HEK293 (cell line): Measurements from ENCODE around the gene CUEDC1.

Experiments
- BCL11B ChIP-seq: fragments of 450-650 bp; formaldehyde crosslinking; IDR thresholded peaks from 2 replicates; pipeline ENCODE4 v1.5.1; 2016; ENCODE audit warnings: low read depth, missing biosample characterization, missing genetic modification characterization
- KLF8 ChIP-seq: fragments of 450-650 bp; formaldehyde crosslinking; IDR thresholded peaks from 2 replicates; pipeline ENCODE4 v1.5.1; 2016; ENCODE audit warnings: missing biosample characterization, missing genetic modification characterization
- PBX3 ChIP-seq: sonication (generic); formaldehyde crosslinking; IDR thresholded peaks from 2 replicates; pipeline ENCODE4 v1.8.1; 2022; ENCODE audit warnings: mild to moderate bottlenecking, moderate library complexity, missing genetic modification reagents
- SCRT1 ChIP-seq: fragments of 450-650 bp; formaldehyde crosslinking; IDR thresholded peaks from 2 replicates; pipeline ENCODE4 v1.5.1; 2016; ENCODE audit warnings: missing biosample characterization, missing genetic modification characterization, borderline replicate concordance
- SP3 ChIP-seq: fragments of 450-650 bp; formaldehyde crosslinking; IDR thresholded peaks from 2 replicates; pipeline ENCODE4 v1.5.1; 2016; ENCODE audit warnings: missing biosample characterization, missing genetic modification characterization
- ZFHX2 ChIP-seq: fragments of 450-650 bp; formaldehyde crosslinking; conservative IDR thresholded peaks from 2 replicates; pipeline ENCODE4 v1.5.1; 2016; ENCODE audit warnings: missing biosample characterization, missing genetic modification characterization
- ZNF239 ChIP-seq: fragments of 450-650 bp; formaldehyde crosslinking; IDR thresholded peaks from 2 replicates; pipeline ENCODE4 v1.5.1; 2016; ENCODE audit warnings: missing biosample characterization, missing genetic modification characterization
- ZNF24 ChIP-seq: fragments of 450-650 bp; formaldehyde crosslinking; IDR thresholded peaks from 2 replicates; pipeline ENCODE4 v1.5.1; 2016; ENCODE audit warnings: missing biosample characterization, missing genetic modification characterization
- ZNF366 ChIP-seq: fragments of 450-650 bp; formaldehyde crosslinking; conservative IDR thresholded peaks from 2 replicates; pipeline ENCODE4 v1.5.1; 2016; ENCODE audit warnings: missing biosample characterization, missing genetic modification characterization
- ZNF394 ChIP-seq: fragments of 450-650 bp; formaldehyde crosslinking; IDR thresholded peaks from 2 replicates; pipeline ENCODE4 v1.5.1; 2016; ENCODE audit warnings: missing biosample characterization, missing genetic modification characterization, mild to moderate bottlenecking, moderate library complexity, borderline replicate concordance
- ZNF423 ChIP-seq: fragments of 450-650 bp; formaldehyde crosslinking; IDR thresholded peaks from 2 replicates; pipeline ENCODE4 v1.5.1; 2016; ENCODE audit warnings: missing biosample characterization, missing genetic modification characterization
- ZNF610 ChIP-seq: fragments of 450-650 bp; formaldehyde crosslinking; IDR thresholded peaks from 2 replicates; pipeline ENCODE4 v1.5.1; 2016; ENCODE audit warnings: missing biosample characterization, missing genetic modification characterization, borderline replicate concordance
- ZNF629 ChIP-seq: fragments of 450-650 bp; formaldehyde crosslinking; IDR thresholded peaks from 2 replicates; pipeline ENCODE4 v1.5.1; 2017; ENCODE audit warnings: missing biosample characterization, missing genetic modification characterization
- ZNF660 ChIP-seq: fragments of 450-650 bp; IDR thresholded peaks from 2 replicates; pipeline ENCODE4 v1.5.1; 2018; ENCODE audit warnings: missing biosample characterization, mild to moderate bottlenecking, missing genetic modification characterization
- TF ChIP-seq, protein P1 (sequence below): fragments of 450-650 bp; formaldehyde crosslinking; IDR thresholded peaks from 2 replicates; pipeline ENCODE4 v1.5.1; 2016; ENCODE audit warnings: missing biosample characterization, missing genetic modification characterization
- TF ChIP-seq, protein P2 (sequence below): fragments of 450-650 bp; formaldehyde crosslinking; IDR thresholded peaks from 2 replicates; pipeline ENCODE4 v1.5.1; 2016; ENCODE audit warnings: missing biosample characterization, missing genetic modification characterization
- TF ChIP-seq, protein P3 (sequence below): fragments of 450-650 bp; IDR thresholded peaks from 2 replicates; pipeline ENCODE4 v1.5.1; 2018; ENCODE audit warnings: missing biosample characterization, mild to moderate bottlenecking, missing genetic modification characterization
- TF ChIP-seq, protein P4 (sequence below): fragments of 450-650 bp; formaldehyde crosslinking; IDR thresholded peaks from 2 replicates; pipeline ENCODE4 v1.5.1; 2016; ENCODE audit warnings: missing biosample characterization, missing genetic modification characterization

CUEDC1 gene

DNA sequence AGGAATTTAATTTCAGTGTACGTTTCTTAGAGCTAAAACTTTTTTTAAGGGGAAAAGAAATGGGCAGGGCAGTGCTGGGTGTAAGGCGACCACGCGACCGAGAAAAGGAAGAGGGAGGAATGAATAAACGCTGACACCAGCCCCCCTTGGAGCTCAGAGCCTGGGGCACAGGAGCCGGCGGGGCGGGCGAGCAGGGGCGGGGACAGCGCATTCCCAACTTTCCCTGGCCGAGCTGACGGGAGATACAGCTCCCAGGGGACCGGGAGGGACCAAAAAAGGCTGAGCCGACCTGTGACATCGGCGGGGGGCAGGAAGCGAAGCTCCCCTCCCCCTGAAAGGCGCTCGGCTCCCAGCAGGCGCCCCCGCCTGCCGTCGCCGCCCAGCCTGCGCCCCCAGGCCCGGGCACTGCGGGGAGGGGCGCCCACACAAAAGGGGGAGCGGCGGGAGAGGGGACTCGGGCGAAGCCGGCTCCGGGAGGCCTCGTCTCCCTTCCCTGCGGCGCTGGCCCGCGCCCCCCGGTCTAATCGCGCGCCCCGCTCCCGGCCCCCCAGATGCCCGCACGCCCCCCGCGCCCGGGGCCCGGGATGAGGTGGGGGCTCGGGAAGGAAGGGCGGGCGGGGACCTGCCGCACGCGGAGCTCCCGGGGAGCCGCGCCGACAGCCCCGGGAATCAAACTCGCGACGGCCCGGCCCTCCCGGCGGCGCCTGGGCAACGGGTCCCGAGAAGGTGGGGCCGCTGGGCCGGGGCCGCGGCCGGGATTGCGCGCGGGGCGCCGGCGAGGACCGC is 622 bp downstream of the CUEDC1 start (continued):
- TF ChIP-seq, protein P1, sequence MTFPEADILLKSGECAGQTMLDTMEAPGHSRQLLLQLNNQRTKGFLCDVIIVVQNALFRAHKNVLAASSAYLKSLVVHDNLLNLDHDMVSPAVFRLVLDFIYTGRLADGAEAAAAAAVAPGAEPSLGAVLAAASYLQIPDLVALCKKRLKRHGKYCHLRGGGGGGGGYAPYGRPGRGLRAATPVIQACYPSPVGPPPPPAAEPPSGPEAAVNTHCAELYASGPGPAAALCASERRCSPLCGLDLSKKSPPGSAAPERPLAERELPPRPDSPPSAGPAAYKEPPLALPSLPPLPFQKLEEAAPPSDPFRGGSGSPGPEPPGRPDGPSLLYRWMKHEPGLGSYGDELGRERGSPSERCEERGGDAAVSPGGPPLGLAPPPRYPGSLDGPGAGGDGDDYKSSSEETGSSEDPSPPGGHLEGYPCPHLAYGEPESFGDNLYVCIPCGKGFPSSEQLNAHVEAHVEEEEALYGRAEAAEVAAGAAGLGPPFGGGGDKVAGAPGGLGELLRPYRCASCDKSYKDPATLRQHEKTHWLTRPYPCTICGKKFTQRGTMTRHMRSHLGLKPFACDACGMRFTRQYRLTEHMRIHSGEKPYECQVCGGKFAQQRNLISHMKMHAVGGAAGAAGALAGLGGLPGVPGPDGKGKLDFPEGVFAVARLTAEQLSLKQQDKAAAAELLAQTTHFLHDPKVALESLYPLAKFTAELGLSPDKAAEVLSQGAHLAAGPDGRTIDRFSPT, result peak; percentile 82
- TF ChIP-seq, protein P2, sequence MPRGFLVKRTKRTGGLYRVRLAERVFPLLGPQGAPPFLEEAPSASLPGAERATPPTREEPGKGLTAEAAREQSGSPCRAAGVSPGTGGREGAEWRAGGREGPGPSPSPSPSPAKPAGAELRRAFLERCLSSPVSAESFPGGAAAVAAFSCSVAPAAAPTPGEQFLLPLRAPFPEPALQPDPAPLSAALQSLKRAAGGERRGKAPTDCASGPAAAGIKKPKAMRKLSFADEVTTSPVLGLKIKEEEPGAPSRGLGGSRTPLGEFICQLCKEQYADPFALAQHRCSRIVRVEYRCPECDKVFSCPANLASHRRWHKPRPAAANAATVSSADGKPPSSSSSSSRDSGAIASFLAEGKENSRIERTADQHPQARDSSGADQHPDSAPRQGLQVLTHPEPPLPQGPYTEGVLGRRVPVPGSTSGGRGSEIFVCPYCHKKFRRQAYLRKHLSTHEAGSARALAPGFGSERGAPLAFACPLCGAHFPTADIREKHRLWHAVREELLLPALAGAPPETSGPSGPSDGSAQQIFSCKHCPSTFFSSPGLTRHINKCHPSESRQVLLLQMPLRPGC (tag by site-specific recombination), result peak; percentile 22; the same call in 1 of the 2 replicates
- TF ChIP-seq ZNF423 (tag by site-specific recombination) (peak; percentile 97), ZNF394 (no peak), SCRT1 (tag by site-specific recombination) (no peak), SP3 (peak; percentile 75), ZFHX2 (peak; percentile 97), ZNF24 (tag by site-specific recombination) (0 out of 2 replicates have a peak, but pooled peaks have one; percentile 17), BCL11B (tag by site-specific recombination) (peak; percentile 77), ZNF610 (tag by site-specific recombination) (peak; percentile 26; the same call in 1 of the 2 replicates), ZNF629 (tag by site-specific recombination) (peak; percentile 75), ZNF239 (tag by site-specific recombination) (no peak), PBX3 (CRISPR knock-in tag) (peak; percentile 91), ZNF660 (tag by site-specific recombination) (0 out of 2 replicates have a peak, but pooled peaks have one; percentile 49), ZNF366 (tag by site-specific recombination) (peak; percentile 60), KLF8 (tag by site-specific recombination) (peak; percentile 91)
- TF ChIP-seq, protein P3, sequence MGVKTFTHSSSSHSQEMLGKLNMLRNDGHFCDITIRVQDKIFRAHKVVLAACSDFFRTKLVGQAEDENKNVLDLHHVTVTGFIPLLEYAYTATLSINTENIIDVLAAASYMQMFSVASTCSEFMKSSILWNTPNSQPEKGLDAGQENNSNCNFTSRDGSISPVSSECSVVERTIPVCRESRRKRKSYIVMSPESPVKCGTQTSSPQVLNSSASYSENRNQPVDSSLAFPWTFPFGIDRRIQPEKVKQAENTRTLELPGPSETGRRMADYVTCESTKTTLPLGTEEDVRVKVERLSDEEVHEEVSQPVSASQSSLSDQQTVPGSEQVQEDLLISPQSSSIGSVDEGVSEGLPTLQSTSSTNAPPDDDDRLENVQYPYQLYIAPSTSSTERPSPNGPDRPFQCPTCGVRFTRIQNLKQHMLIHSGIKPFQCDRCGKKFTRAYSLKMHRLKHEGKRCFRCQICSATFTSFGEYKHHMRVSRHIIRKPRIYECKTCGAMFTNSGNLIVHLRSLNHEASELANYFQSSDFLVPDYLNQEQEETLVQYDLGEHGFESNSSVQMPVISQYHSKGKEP (tag by site-specific recombination), result 0 out of 2 replicates have a peak, but pooled peaks have one; percentile 16
- TF ChIP-seq, protein P4, sequence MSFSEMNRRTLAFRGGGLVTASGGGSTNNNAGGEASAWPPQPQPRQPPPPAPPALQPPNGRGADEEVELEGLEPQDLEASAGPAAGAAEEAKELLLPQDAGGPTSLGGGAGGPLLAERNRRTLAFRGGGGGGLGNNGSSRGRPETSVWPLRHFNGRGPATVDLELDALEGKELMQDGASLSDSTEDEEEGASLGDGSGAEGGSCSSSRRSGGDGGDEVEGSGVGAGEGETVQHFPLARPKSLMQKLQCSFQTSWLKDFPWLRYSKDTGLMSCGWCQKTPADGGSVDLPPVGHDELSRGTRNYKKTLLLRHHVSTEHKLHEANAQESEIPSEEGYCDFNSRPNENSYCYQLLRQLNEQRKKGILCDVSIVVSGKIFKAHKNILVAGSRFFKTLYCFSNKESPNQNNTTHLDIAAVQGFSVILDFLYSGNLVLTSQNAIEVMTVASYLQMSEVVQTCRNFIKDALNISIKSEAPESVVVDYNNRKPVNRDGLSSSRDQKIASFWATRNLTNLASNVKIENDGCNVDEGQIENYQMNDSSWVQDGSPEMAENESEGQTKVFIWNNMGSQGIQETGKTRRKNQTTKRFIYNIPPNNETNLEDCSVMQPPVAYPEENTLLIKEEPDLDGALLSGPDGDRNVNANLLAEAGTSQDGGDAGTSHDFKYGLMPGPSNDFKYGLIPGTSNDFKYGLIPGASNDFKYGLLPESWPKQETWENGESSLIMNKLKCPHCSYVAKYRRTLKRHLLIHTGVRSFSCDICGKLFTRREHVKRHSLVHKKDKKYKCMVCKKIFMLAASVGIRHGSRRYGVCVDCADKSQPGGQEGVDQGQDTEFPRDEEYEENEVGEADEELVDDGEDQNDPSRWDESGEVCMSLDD (tag by site-specific recombination), result peak; percentile 51; the same call in 1 of the 2 replicates
